T-cell (primary cell): Measurements from ENCODE around the gene PMS1. TPM values are rescaled to one million over a fixed set of nuclear protein-coding genes. Genes with fewer than 3 reads are reported as not detected.
"Not testable (repeated sequence)": the region's sequence is repeated elsewhere in the genome, so short reads cannot be mapped to it uniquely, and the experiment has no call there.

ENCODE experiments used
- ATAC-seq, 4 experiments: fragments of 200-7000 bp in 3 of 4; fragments of 150-1000 bp in 1 of 4; cut with Tn5 transposase; replicated peaks in 1 of 4; 1 replicate in 3 of 4; 2 replicates in 1 of 4; pipeline ENCODE4 v1.10.0; 2021; ENCODE audit warnings: moderate library complexity in 3 of 4, mild to moderate bottlenecking in 2 of 4, moderate number of reproducible peaks in 1 of 4
- CTCF ChIA-PET, 2 donors: fragments of 300-600 bp; sonication (Branson Sonifier 250); formaldehyde crosslinking; loops; one replicate each; lab custom pipeline; 2022; ENCODE audit warnings: antibody characterized with exemption in 2 of 2; lab: Charles Lee
- POLR2A ChIA-PET, 2 donors: fragments of 300-600 bp; sonication (Branson Sonifier 250); formaldehyde crosslinking; loops; one replicate each; lab custom pipeline; 2022; ENCODE audit warnings: antibody characterized with exemption in 2 of 2; lab: Charles Lee
- DNase-seq, 35 experiments: peaks; one replicate each; pipeline versions ENCODE4 v3.0.0 to v3.0.0-alpha.2; 2013 to 2023
- H3K27ac ChIP-seq: one replicate; pipeline ENCODE4 v1.5.1; 2013; ENCODE audit warnings: low read length
- H3K27me3 ChIP-seq, 2 experiments: replicated peaks in 1 of 2; 1 replicate in 1 of 2; 2 replicates in 1 of 2; pipeline versions ENCODE4 v1.6.1 to v1.7.0; 2013; ENCODE audit warnings: low read length in 1 of 2, mixed read lengths in 1 of 2; ENCODE audit not compliant: control insufficient read depth in 2 of 2, insufficient read depth in 2 of 2; ENCODE audit errors: extremely low read depth in 1 of 2
- H3K36me3 ChIP-seq, 2 donors: 1 replicate in 1 of 2; 2 replicates in 1 of 2; pipeline versions ENCODE4 v1.6.1 to v1.7.0; 2013; ENCODE audit warnings: low read length in 1 of 2; ENCODE audit not compliant: control insufficient read depth in 2 of 2, insufficient read depth in 1 of 2; ENCODE audit errors: extremely low read depth in 1 of 2
- H3K4me1 ChIP-seq, 2 experiments: 1 replicate in 1 of 2; 2 replicates in 1 of 2; pipeline versions ENCODE4 v1.6.1 to v1.7.0; 2013; ENCODE audit warnings: low read length in 2 of 2, mixed read lengths in 1 of 2; ENCODE audit not compliant: insufficient read depth in 2 of 2, control insufficient read depth in 1 of 2; ENCODE audit errors: extremely low read depth in 1 of 2
- H3K4me3 ChIP-seq, 2 donors: 1 replicate in 1 of 2; 2 replicates in 1 of 2; pipeline versions ENCODE4 v1.5.1 to v1.7.0; 2013; ENCODE audit warnings: mild to moderate bottlenecking in 2 of 2, low read length in 1 of 2, moderate library complexity in 1 of 2; ENCODE audit not compliant: control insufficient read depth in 1 of 2; ENCODE audit errors: extremely low read depth in 1 of 2
- H3K9me3 ChIP-seq: 2 replicates; pipeline ENCODE4 v1.7.0; 2013
- H3K27ac Mint-ChIP-seq, 2 donors: one replicate each; pipeline ENCODE4 v1.8.0; 2020 to 2021; ENCODE audit warnings: mild to moderate bottlenecking in 2 of 2, mixed read lengths in 2 of 2
- H3K27me3 Mint-ChIP-seq, 2 donors: one replicate each; pipeline ENCODE4 v1.8.0; 2021 to 2022; ENCODE audit warnings: mixed read lengths in 2 of 2
- H3K36me3 Mint-ChIP-seq: one replicate; pipeline ENCODE4 v1.8.0; 2021; ENCODE audit warnings: mixed read lengths
- H3K4me1 Mint-ChIP-seq, 3 donors: one replicate each; pipeline ENCODE4 v1.8.0; 2020 to 2022; ENCODE audit warnings: mixed read lengths in 3 of 3, mild to moderate bottlenecking in 1 of 3
- H3K4me3 Mint-ChIP-seq, 3 donors: one replicate each; pipeline ENCODE4 v1.8.0; 2020 to 2022; ENCODE audit warnings: mild to moderate bottlenecking in 3 of 3, mixed read lengths in 3 of 3, moderate library complexity in 3 of 3
- H3K9me3 Mint-ChIP-seq, 3 donors: one replicate each; pipeline ENCODE4 v1.8.0; 2020 to 2022; ENCODE audit warnings: mixed read lengths in 3 of 3
- WGBS: methylation state at CpG from one replicate; pipeline ENCODE4 v1.1.5; 2013; ENCODE audit warnings: missing lambda C conversion rate; ENCODE audit not compliant: insufficient coverage; 5-methylcytosine and 5-hydroxymethylcytosine counted together
- total RNA-seq, 35 experiments: library from RNA in 6 of 35; stranded (reverse) in 6 of 35; fragments of 120-200 nt in 1 of 35; gene quantifications; one replicate each; pipeline versions ENCODE4 v1.2.1 to v1.2.4 and lab custom pipeline; 2013 to 2026

Gene PMS1
- total RNA-seq, 5 donors from 2014 or later (not counting 1 experiment from before 2014, with no cell fraction given): 23.1 to 30.9 (median 24.8) TPM

DNA sequence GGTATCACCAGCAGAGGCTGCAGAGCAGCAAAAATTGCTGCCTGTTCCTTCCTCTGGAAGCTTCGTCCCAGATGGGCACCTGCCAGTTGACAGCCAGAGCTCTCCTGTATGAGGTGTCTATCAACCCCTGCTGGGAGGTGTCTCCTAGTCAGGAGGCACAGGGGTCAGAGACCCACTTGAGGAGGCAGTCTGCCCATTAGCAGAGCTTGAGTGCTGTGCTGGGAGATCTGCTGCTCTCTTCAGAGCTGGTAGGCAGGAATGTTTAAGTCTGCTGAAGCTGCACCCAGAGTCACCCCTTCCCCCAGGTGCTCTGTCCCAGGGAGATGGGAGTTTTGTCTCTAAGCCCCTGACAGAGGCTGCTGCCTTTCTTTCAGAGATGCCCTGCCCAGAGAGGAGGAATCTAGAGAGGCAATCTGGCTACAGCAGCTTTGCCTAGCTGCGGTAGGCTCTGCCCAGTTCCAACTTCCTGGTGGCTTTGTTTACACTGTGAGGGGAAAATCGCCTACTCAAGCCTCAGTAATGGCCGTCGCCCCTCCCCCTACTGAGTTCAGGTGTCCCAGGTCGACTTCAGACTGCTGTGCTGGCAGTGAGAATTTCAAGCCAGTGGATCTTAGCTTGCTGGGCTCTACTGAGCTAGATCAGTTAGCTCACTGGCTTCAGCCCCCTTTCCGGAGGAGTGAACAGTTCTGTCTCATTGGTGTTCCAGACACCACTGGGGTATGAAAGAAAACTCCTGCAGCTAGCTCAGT is 108.5 kb downstream of the PMS1 start:
- H3K4me1 Mint-ChIP-seq, H3K9me3 Mint-ChIP-seq, H3K36me3 ChIP-seq, POLR2A ChIA-PET, H3K4me1 ChIP-seq, H3K36me3 Mint-ChIP-seq, DNase-seq, CTCF ChIA-PET, H3K4me3 ChIP-seq, H3K4me3 Mint-ChIP-seq, H3K27ac Mint-ChIP-seq, H3K27me3 Mint-ChIP-seq, ATAC-seq, H3K27ac ChIP-seq, H3K9me3 ChIP-seq, H3K27me3 ChIP-seq: not testable (repeated sequence)
- 71% methylated on average over 7 of the region's 7 CpGs for WGBS

DNA sequence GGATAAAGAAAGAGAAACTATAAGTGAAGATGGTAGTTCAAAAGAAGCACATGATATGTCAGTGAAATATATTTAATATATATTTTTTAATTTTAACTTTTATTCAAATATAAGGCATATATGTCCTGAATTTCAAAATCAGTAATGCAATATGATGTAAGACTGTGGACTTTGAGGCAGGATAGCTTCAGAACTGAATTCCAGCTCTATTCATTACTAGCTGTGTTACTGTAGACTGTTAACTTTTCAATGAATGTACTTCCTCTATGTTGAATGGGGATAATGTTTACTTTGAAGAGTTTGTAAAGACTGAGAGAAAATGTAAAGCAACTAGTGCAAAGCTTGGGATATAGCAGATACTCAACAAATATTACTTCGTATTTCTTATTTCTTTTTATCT is 112.6 kb downstream of the PMS1 start:
- no peaks in the 10 kb centered on the region for H3K9me3 Mint-ChIP-seq
- WGBS: no CpG with 5 or more reads among the region's 1 CpG
- ChIA-PET POLR2A (interaction anchor here in 1 of 2 donors (0.7 kb wide), 1 partner anchor 9 kb away, joined by 3 read pairs; no protein-coding TSS in a partner anchor), CTCF (no interaction called here)
- H3K36me3 ChIP-seq: no peaks in the 10 kb centered on the region
- H3K36me3 Mint-ChIP-seq: no peaks in the 10 kb centered on the region
- DNase-seq (no peak), ATAC-seq (no peak)
- peaks cover 7 to 10% of the 10 kb centered on the region in 2 donors for H3K27me3 Mint-ChIP-seq
- no peaks in the 10 kb centered on the region for H3K4me1 ChIP-seq
- no peaks in the 10 kb centered on the region for H3K9me3 ChIP-seq
- no peak overlapping the region for H3K4me3 ChIP-seq
- H3K4me3 Mint-ChIP-seq: no peak overlapping the region
- H3K27ac ChIP-seq: no peak overlapping the region
- H3K27me3 ChIP-seq: peaks cover 0 to 13% of the 10 kb centered on the region in 2 experiments
- H3K4me1 Mint-ChIP-seq: no peaks in the 10 kb centered on the region
- H3K27ac Mint-ChIP-seq: no peak overlapping the region

DNA sequence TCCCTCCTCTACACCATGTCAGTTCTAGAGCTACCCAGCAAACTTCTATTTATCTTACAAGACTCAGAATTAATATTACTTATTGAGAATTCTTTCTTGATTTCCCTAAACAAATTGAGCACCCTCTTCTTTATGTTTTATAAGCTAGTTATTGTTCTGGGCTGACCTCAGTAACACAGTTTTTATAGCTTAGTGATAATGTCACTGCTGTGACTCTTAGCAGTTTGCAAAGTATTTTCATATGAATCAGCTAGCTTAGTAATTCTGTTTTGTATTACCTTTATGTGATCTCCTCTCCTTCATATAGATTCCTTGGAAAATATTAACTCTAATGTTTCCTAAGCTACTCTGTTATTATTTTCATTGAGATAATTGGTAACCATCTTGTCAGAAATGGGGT is 114.9 kb downstream of the PMS1 start:
- Histone ChIP-seq H3K36me3 (no peaks in the 10 kb centered on the region), H3K27me3 (peaks cover 0 to 3% of the 10 kb centered on the region in 2 experiments), H3K9me3 (no peaks in the 10 kb centered on the region), H3K4me3 (no peak overlapping the region), H3K4me1 (no peaks in the 10 kb centered on the region), H3K27ac (no peak overlapping the region)
- Mint-ChIP-seq H3K4me1 (no peaks in the 10 kb centered on the region), H3K9me3 (no peaks in the 10 kb centered on the region), H3K27me3 (peaks cover 6 to 13% of the 10 kb centered on the region in 2 donors), H3K4me3 (no peak overlapping the region), H3K27ac (no peak overlapping the region), H3K36me3 (no peaks in the 10 kb centered on the region)
- ChIA-PET CTCF (no interaction called here), POLR2A (no interaction called here)
- no peak for DNase-seq
- no peak for ATAC-seq

- no peaks in the 10 kb centered on the region for H3K4me1 ChIP-seq
- ChIA-PET POLR2A (no interaction called here), CTCF (interaction anchor here in 1 of 2 donors (0.5 kb wide), 1 partner anchor 1665 kb away, joined by 6 read pairs; no protein-coding TSS in a partner anchor)
- peaks cover 0 to 3% of the 10 kb centered on the region in 2 experiments for H3K27me3 ChIP-seq
- no peak overlapping the region for H3K4me3 ChIP-seq
- H3K4me3 Mint-ChIP-seq: no peak overlapping the region
- H3K27me3 Mint-ChIP-seq: peaks cover 6 to 10% of the 10 kb centered on the region in 2 donors
- H3K9me3 ChIP-seq: no peaks in the 10 kb centered on the region
- H3K9me3 Mint-ChIP-seq: no peaks in the 10 kb centered on the region
- WGBS: 93% methylated on average over 3 of the region's 5 CpGs
- no peak for DNase-seq
- H3K36me3 Mint-ChIP-seq: no peaks in the 10 kb centered on the region
- H3K4me1 Mint-ChIP-seq: no peaks in the 10 kb centered on the region
- no peak overlapping the region for H3K27ac ChIP-seq
- no peaks in the 10 kb centered on the region for H3K36me3 ChIP-seq
- H3K27ac Mint-ChIP-seq: peak overlapping the region in 1 of 2 donors; percentile 19
- ATAC-seq: no peak
These were observed 116.5 kb downstream of the PMS1 start for GRCh38 chr2:189900726-189901125.

GRCh38 chr2:189901664-189902063 is 117.4 kb downstream of the PMS1 start:
- H3K36me3 ChIP-seq: no peaks in the 10 kb centered on the region
- Mint-ChIP-seq H3K36me3 (no peaks in the 10 kb centered on the region), H3K9me3 (no peaks in the 10 kb centered on the region), H3K27ac (no peak overlapping the region), H3K27me3 (peaks cover 6 to 10% of the 10 kb centered on the region in 2 donors), H3K4me3 (no peak overlapping the region), H3K4me1 (no peaks in the 10 kb centered on the region)
- POLR2A ChIA-PET: no interaction called here
- H3K9me3 ChIP-seq: no peaks in the 10 kb centered on the region
- no peak overlapping the region for H3K4me3 ChIP-seq
- no peak for ATAC-seq
- CTCF ChIA-PET: no interaction called here
- no peak overlapping the region for H3K27ac ChIP-seq
- DNase-seq: no peak
- no peaks in the 10 kb centered on the region for H3K4me1 ChIP-seq
- peaks cover 0 to 3% of the 10 kb centered on the region in 2 experiments for H3K27me3 ChIP-seq

GRCh38 chr2:189913821-189914220 is 129.6 kb downstream of the PMS1 start:
- Histone ChIP-seq H3K4me3 (no peak overlapping the region), H3K4me1 (no peaks in the 10 kb centered on the region), H3K36me3 (no peaks in the 10 kb centered on the region), H3K27ac (no peak overlapping the region), H3K27me3 (peaks cover 0 to 4% of the 10 kb centered on the region in 2 experiments), H3K9me3 (no peaks in the 10 kb centered on the region)
- ChIA-PET CTCF (no interaction called here), POLR2A (no interaction called here)
- no peak overlapping the region for H3K4me3 Mint-ChIP-seq
- no peak overlapping the region for H3K27ac Mint-ChIP-seq
- no CpG with 5 or more reads among the region's 3 CpGs for WGBS
- no peaks in the 10 kb centered on the region for H3K4me1 Mint-ChIP-seq
- ATAC-seq (no peak), DNase-seq (no peak)
- H3K36me3 Mint-ChIP-seq: no peaks in the 10 kb centered on the region
- H3K9me3 Mint-ChIP-seq: no peaks in the 10 kb centered on the region
- peaks cover 7 to 10% of the 10 kb centered on the region in 2 donors for H3K27me3 Mint-ChIP-seq
